GM18909 (cell line): ENCODE results near the gene SKAP1.

Experiments used
- ATAC-seq: cut with Tn5 transposase; IDR thresholded peaks from one replicate; pipeline ENCODE4 v1.9.1; 2021; ENCODE audit warnings: mild to moderate bottlenecking; ENCODE audit not compliant: unreplicated experiment, poor library complexity

Gene SKAP1

GRCh38 chr17:48335146-48335784 lies 94.7 kb downstream of the SKAP1 start:
- ATAC-seq: no peak

DNA sequence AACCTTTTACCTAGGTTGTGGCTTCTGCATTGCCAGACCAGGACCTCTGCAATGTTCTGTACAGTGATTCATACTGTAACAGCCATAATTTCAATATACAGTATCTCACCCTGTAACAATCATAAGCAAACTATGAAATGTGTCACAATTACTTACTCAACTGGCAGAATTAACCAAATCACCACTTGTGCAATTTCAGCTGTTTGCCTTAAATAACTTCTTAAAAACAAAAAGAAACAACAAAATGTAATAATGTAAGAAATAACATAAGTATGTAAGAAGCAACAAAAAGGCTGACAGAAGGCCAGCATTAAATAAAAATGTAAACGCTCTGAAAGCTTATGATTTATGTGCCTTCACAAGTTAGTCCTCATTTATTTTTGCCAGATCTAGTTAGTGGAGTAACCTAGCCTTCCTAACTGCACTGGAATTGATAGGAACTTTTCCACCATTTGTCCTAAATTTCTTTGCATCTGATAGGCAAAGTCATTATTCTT lies 96.9 kb downstream of the SKAP1 start:
- no peak for ATAC-seq

DNA sequence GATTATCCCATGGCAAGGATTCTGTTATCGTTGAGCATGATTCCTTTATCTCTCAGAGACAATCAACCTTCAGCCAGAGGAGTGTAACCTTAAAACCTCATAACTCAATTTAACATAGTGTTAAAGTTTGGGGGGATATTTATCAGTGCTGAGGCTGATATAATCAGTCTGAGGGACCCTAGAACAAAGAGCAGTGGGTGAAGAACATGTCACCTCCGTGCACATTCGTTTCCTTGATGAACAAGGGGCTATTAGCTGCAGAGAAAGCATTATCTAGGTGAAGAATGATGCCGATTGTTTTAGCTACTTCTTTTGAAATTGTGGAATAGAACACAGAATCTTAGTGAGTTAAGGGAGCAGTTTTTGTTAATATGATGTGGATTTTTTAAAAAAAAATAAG lies 99.1 kb downstream of the SKAP1 start:
- ATAC-seq: no peak

DNA sequence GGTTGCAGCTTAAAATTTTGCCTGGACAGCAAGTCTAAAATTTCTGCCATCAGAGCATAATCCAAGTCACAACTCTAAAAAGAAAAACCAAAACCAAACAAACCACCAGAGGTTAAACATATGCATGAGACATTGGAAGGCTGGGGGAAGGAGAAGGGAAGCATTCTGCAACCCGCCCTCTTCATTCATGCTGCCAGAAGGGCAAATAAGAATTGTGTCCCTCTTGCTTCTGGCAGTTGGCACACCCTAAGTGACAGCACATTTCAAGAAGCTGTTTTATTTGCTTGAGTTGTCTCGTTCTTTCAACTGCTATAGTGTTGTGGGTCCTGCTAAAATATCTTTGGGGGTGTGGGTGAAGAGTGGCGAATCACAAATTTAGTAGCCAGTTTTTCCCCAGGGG lies 99.6 kb downstream of the SKAP1 start:
- ATAC-seq: no peak

DNA sequence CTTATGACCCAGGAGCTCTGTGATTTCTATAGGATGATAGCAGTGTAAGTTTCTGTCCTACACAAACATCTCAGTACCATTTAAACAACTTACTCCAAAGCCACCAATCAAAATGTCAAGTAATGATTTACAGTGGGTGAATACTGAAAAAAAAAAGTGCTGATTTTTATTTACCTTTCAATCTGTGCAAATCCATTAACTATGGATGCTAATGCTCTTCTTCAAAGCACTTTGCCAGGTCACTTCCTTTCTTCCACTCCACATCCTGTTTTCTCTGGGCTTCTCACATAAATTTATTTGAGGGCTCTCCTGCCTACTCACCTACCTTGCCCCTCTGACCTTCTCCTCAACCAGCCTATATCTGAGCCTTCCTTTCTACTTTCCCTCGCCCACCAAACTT lies 101.6 kb downstream of the SKAP1 start:
- ATAC-seq: no peak

DNA sequence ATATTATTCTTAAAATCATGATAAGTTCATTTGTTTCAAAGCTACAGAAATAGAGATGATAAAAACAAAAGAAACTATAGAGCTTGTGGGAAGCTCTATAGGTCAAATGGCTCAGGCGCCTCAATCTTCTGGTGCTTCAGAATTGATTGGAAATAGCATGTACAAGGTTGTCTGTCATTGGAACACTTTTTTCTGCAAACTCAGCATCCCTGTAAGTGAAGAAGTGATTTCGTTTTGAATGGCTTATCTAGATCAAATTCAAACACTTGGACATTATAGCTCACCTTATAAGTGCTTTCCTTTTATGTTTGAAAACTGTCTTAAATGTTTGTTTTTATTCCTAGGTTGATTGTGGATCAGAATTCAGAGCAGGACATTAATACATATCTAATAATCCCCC lies 103.7 kb downstream of the SKAP1 start:
- no peak for ATAC-seq

DNA sequence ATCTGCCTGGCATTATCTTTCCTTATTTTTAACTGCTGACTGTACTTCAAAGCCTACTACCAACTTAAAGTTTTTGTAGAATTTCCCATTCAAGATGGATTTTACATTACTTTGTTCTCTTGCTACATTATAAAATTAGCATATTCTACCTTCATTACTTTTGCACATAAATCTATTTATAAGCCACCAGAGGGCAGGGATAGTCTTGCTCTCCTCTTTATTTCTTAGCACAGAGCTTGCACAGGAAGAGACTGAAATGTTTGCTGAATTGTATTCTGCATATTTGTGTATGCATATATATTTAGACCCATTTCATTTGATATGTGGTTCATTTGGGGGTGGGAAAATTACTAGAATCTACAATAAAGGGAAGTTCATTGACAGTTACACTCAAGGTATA lies 108.0 kb downstream of the SKAP1 start:
- ATAC-seq: no peak

GRCh38 chr17:48317732-48318131 lies 112.3 kb downstream of the SKAP1 start:
- no peak for ATAC-seq

DNA sequence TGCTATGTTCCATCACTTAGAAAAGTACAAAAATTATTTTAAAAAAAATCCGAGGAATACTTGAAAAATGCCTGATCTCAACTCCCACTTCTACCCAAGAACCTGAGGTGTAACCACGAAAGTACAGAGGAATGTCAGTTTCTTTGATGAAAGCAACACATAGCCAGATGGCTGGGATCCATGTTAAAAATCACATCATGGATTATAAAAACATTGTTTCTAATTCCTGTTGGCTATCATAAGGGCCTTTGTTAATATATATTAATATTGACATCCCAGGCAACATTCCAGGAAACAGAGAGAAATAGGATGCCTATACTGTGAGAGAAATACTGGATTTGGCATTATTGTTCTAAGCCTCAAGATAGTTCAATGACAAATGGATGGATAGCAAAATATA lies 115.3 kb downstream of the SKAP1 start:
- ATAC-seq: no peak

GRCh38 chr17:48313096-48313755 lies 116.8 kb downstream of the SKAP1 start:
- no peak for ATAC-seq

DNA sequence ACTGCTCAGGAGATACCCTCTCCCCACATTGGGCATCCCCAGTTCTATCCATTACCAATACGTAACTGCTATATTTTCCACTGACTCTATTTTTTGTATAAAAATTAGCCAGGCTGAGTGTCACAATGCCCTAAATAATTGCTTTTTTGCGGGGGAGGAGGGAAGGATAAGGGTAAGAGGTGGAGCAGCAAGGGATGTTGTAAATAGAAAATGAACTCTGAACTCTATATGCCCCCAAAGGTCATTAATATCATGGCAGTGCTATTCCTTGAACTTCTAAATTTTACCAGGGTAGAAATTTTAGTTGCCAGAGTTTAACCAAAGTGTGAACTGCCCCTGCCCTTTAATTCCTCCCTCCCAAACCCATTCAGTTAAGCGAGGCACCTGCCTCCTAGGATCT lies 118.7 kb downstream of the SKAP1 start:
- ATAC-seq: no peak

DNA sequence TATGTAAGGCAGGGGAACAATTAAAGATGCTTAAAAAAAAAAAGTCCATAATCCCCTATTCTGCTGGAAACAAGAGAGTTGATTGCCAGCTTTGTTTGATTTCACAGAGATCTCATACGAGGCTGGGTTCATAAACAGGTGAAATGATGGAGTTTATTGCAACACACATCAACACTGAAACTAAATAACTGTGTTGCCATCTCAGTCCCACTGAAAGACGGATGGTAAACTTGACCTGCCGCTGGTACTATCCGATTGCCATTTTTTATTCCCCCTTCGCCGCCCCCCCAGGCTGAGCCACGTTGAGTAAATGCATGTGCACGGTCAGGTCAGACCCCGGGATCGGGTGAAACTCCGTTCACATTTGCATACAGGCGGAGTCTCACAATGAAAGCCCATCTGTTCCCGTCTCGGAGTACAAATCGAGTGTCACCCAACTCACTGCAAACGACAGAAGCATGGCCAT lies 119.2 kb downstream of the SKAP1 start:
- no peak for ATAC-seq

GRCh38 chr17:48308581-48308980 lies 121.4 kb downstream of the SKAP1 start:
- no peak for ATAC-seq

DNA sequence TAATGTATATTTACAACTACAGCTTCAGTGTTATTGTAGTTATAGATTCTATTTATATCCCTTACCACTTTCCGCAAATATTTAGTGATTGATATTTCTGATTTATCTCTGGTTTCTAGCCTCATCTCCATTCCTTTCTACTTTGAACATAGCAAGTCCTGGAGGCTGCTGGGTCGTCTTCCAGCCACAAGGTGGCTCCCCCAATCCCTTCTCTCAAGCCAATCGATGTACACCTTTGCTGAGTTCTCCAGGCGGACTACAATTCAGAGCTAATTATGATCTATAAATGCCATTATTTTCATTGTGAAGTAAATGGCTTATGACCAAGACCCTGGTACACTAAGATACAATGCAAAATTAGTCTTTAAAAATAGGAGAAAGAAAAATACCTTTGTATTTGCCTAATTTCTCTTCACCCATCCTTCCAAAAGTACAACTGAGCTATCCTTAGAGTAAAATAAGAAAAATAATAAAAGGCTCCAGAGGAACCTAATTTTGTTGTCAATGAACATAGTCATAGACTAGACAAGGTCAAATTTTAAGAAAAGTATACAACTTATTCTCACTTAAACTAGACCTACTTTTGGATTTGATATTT lies 122.1 kb downstream of the SKAP1 start:
- ATAC-seq: no peak

DNA sequence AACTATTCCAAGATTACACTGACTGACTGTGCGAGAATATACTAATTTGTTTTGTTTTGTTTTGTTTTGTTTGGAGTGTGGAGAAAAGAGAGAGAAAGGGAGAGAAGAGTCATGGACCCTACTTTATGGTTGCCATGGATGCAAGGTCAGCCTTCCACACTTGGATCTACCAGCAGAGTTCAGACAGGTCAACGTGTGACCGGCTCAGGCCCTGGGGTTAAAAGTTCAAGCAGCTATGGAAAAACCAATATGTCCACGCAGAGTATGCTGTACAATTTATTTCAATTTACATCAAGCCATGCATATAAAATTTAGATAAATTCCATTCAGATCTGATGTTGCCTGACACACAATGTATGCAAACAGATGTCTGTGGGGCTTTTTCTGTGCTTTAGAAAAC lies 122.8 kb downstream of the SKAP1 start:
- no peak for ATAC-seq

DNA sequence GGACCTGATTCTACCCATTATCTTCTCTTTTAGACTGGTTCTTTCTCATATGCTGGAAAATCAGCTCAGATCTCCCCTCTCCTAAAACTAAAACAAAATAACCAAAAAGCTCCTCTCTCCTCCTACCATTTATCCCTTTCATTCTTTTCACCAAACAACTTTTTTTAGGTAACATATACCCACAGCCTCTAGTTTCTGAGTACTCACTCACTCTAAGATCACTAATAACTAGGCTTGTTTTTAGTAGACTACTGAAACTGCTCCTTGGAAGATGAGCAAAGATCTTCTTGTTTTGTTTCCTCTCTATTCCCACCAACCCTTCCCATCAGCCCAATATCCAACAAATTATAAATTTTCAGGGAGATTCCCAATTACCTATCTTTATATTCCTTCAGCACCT lies 129.0 kb downstream of the SKAP1 start:
- no peak for ATAC-seq

GRCh38 chr17:48299760-48300159 lies 130.3 kb downstream of the SKAP1 start:
- ATAC-seq: no peak

GRCh38 chr17:48297825-48298224 lies 132.2 kb downstream of the SKAP1 start:
- ATAC-seq: no peak

GRCh38 chr17:48296453-48296852 lies 133.6 kb downstream of the SKAP1 start:
- no peak for ATAC-seq

GRCh38 chr17:48295362-48296288 lies 134.4 kb downstream of the SKAP1 start:
- no peak for ATAC-seq
